H9 (cell line): ENCODE measurements around the gene ST3GAL6. TPM values are rescaled to one million over a fixed set of nuclear protein-coding genes. Genes with fewer than 3 reads are reported as not detected.
A peak's percentile ranks its signal among the peaks of the same experiment; 100 is the strongest.

Experiments used
- DNase-seq: peaks from one replicate; pipeline ENCODE4 v3.0.0-alpha.2; 2017
- H2AFZ ChIP-seq: one replicate; pipeline ENCODE4 v1.6.1; 2013; ENCODE audit warnings: mild to moderate bottlenecking, low read length, control low read depth, moderate library complexity
- H2AK5ac ChIP-seq: 2 replicates; pipeline ENCODE4 v1.6.1; 2013; ENCODE audit warnings: low read length, control low read depth, mixed read lengths; ENCODE audit not compliant: insufficient read length
- H2BK120ac ChIP-seq: one replicate; pipeline ENCODE4 v1.6.1; 2013; ENCODE audit warnings: low read depth, mild to moderate bottlenecking, low read length, control low read depth, inconsistent platforms; ENCODE audit not compliant: poor library complexity, severe bottlenecking
- H2BK12ac ChIP-seq: 2 replicates; pipeline ENCODE4 v1.6.1; 2013; ENCODE audit warnings: low read length, control low read depth, mixed read lengths, low read depth; ENCODE audit not compliant: insufficient read length
- H2BK15ac ChIP-seq: 2 replicates; pipeline ENCODE4 v1.6.1; 2013; ENCODE audit warnings: low read depth, low read length, control low read depth
- H2BK20ac ChIP-seq: one replicate; pipeline ENCODE4 v1.6.1; 2013; ENCODE audit warnings: low read depth, mild to moderate bottlenecking, low read length, control low read depth, inconsistent platforms; ENCODE audit not compliant: poor library complexity, severe bottlenecking
- H2BK5ac ChIP-seq: 2 replicates; pipeline ENCODE4 v1.6.1; 2013; ENCODE audit warnings: low read length, control low read depth, mixed read lengths; ENCODE audit not compliant: insufficient read length
- H3K14ac ChIP-seq: 2 replicates; pipeline ENCODE4 v1.6.1; 2013; ENCODE audit warnings: low read length, control low read depth; ENCODE audit not compliant: insufficient read depth
- H3K18ac ChIP-seq: 2 replicates; pipeline ENCODE4 v1.6.1; 2013; ENCODE audit warnings: low read depth, mild to moderate bottlenecking, mixed read lengths, low read length, control low read depth; ENCODE audit not compliant: insufficient read length
- H3K23ac ChIP-seq: 2 replicates; pipeline ENCODE4 v1.6.1; 2013; ENCODE audit warnings: low read length, control low read depth, mixed read lengths, low read depth; ENCODE audit not compliant: insufficient read length
- H3K23me2 ChIP-seq: 2 replicates; pipeline ENCODE4 v1.6.1; 2013; ENCODE audit warnings: low read depth, mild to moderate bottlenecking, mixed read lengths, low read length, control low read depth; ENCODE audit not compliant: insufficient read length, poor library complexity, severe bottlenecking
- H3K27ac ChIP-seq: 2 replicates; pipeline ENCODE4 v1.5.1; 2013; ENCODE audit warnings: low read length, control low read depth, mixed read lengths, low read depth; ENCODE audit not compliant: insufficient read length
- H3K27me3 ChIP-seq: 2 replicates; pipeline ENCODE4 v1.6.1; 2013; ENCODE audit warnings: low read length, control low read depth, inconsistent platforms; ENCODE audit not compliant: insufficient read depth
- H3K4ac ChIP-seq: 2 replicates; pipeline ENCODE4 v1.6.1; 2013; ENCODE audit warnings: low read depth, mild to moderate bottlenecking, control low read depth, inconsistent platforms, low read length, moderate library complexity
- H3K4me1 ChIP-seq: 2 replicates; pipeline ENCODE4 v1.6.1; 2013; ENCODE audit warnings: low read length, control low read depth, inconsistent platforms; ENCODE audit not compliant: insufficient read depth
- H3K4me2 ChIP-seq: 2 replicates; pipeline ENCODE4 v1.6.1; 2013; ENCODE audit warnings: low read length, control low read depth, mixed read lengths; ENCODE audit not compliant: insufficient read length, insufficient read depth
- H3K56ac ChIP-seq: 2 replicates; pipeline ENCODE4 v1.6.1; 2013; ENCODE audit warnings: low read depth, mild to moderate bottlenecking, mixed read lengths, low read length, control low read depth; ENCODE audit not compliant: insufficient read length
- H3K79me1 ChIP-seq: 2 replicates; pipeline ENCODE4 v1.6.1; 2013; ENCODE audit warnings: low read depth, mild to moderate bottlenecking, moderate library complexity, low read length, control low read depth, inconsistent platforms; ENCODE audit not compliant: insufficient read depth, poor library complexity, severe bottlenecking
- H3K79me2 ChIP-seq: 2 replicates; pipeline ENCODE4 v1.6.1; 2013; ENCODE audit warnings: low read length, control low read depth, inconsistent platforms; ENCODE audit not compliant: insufficient read depth
- H3K9ac ChIP-seq: 2 replicates; pipeline ENCODE4 v1.6.1; 2013; ENCODE audit warnings: low read length, control low read depth, mixed read lengths; ENCODE audit not compliant: insufficient read length; ENCODE audit errors: extremely low read depth
- H3K9me3 ChIP-seq: one replicate; pipeline ENCODE4 v1.6.1; 2013; ENCODE audit warnings: low read depth, low read length, inconsistent platforms; ENCODE audit not compliant: control insufficient read depth
- H3T11ph ChIP-seq: one replicate; pipeline ENCODE4 v1.6.1; 2013; ENCODE audit warnings: mild to moderate bottlenecking, low read length, control low read depth, inconsistent platforms
- H4K20me1 ChIP-seq: one replicate; pipeline ENCODE4 v1.6.1; 2013; ENCODE audit not compliant: control insufficient read depth, insufficient read length, insufficient read depth
- H4K5ac ChIP-seq: 2 replicates; pipeline ENCODE4 v1.6.1; 2013; ENCODE audit warnings: low read depth, mild to moderate bottlenecking, mixed read lengths, low read length, control low read depth; ENCODE audit not compliant: insufficient read length
- H4K8ac ChIP-seq: replicated peaks from 2 replicates; pipeline ENCODE4 v1.6.1; 2013; ENCODE audit warnings: low read length, control low read depth, mixed read lengths, low read depth; ENCODE audit not compliant: insufficient read length
- H4K91ac ChIP-seq: 2 replicates; pipeline ENCODE4 v1.6.1; 2013; ENCODE audit warnings: low read depth, mild to moderate bottlenecking, moderate library complexity, mixed read lengths, low read length, control low read depth; ENCODE audit not compliant: insufficient read length
- H3K27ac Mint-ChIP-seq, 3 experiments: 2 replicates in 2 of 3; 3 replicates in 1 of 3; pipeline ENCODE4 v1.8.0; 2020 to 2021; ENCODE audit warnings: mixed read lengths in 3 of 3, mild to moderate bottlenecking in 1 of 3, moderate library complexity in 1 of 3
- H3K27me3 Mint-ChIP-seq: 2 replicates; pipeline ENCODE4 v1.8.0; 2021; ENCODE audit warnings: low read depth, mild to moderate bottlenecking, moderate library complexity, mixed read lengths
- H3K36me3 Mint-ChIP-seq, 3 experiments: 2 replicates in 2 of 3; 3 replicates in 1 of 3; pipeline ENCODE4 v1.8.0; 2020 to 2021; ENCODE audit warnings: low read depth in 3 of 3, mixed read lengths in 3 of 3; ENCODE audit not compliant: insufficient read depth in 1 of 3
- H3K4me1 Mint-ChIP-seq, 2 experiments: 2 replicates each; pipeline ENCODE4 v1.8.0; 2020; ENCODE audit warnings: mixed read lengths in 2 of 2
- H3K4me3 Mint-ChIP-seq, 2 experiments: 2 replicates in 1 of 2; 3 replicates in 1 of 2; pipeline ENCODE4 v1.8.0; 2020 to 2021; ENCODE audit warnings: mild to moderate bottlenecking in 2 of 2, mixed read lengths in 2 of 2, moderate library complexity in 1 of 2
- H3K9me3 Mint-ChIP-seq, 2 experiments: 2 replicates in 1 of 2; 3 replicates in 1 of 2; pipeline ENCODE4 v1.8.0; 2020; ENCODE audit warnings: mild to moderate bottlenecking in 2 of 2, mixed read lengths in 2 of 2, moderate library complexity in 1 of 2
- WGBS: extraction: QIAGEN DNeasy Blood & Tissue Kit; methylation state at CpG from one replicate; pipeline ENCODE4 v1.1.7; 2013; ENCODE audit warnings: missing lambda C conversion rate, low lambda C conversion rate, mixed read lengths; ENCODE audit not compliant: insufficient read length; ENCODE audit errors: extremely low coverage; 5-methylcytosine and 5-hydroxymethylcytosine counted together
- total RNA-seq: library from RNA; stranded (reverse); gene quantifications from 2 replicates; pipeline ENCODE4 v1.2.1, GENCODE V29; 2021
- TF ChIP-seq, protein P1 (sequence below): fragments of 200-600 bp; sonication (generic); conservative IDR thresholded peaks from 3 replicates; pipeline ENCODE4 v1.8.0; 2021; ENCODE audit warnings: antibody characterized with exemption, mild to moderate bottlenecking

ST3GAL6 gene
- total RNA-seq, 1 experiment from 2014 or later = 6.4 TPM

DNA sequence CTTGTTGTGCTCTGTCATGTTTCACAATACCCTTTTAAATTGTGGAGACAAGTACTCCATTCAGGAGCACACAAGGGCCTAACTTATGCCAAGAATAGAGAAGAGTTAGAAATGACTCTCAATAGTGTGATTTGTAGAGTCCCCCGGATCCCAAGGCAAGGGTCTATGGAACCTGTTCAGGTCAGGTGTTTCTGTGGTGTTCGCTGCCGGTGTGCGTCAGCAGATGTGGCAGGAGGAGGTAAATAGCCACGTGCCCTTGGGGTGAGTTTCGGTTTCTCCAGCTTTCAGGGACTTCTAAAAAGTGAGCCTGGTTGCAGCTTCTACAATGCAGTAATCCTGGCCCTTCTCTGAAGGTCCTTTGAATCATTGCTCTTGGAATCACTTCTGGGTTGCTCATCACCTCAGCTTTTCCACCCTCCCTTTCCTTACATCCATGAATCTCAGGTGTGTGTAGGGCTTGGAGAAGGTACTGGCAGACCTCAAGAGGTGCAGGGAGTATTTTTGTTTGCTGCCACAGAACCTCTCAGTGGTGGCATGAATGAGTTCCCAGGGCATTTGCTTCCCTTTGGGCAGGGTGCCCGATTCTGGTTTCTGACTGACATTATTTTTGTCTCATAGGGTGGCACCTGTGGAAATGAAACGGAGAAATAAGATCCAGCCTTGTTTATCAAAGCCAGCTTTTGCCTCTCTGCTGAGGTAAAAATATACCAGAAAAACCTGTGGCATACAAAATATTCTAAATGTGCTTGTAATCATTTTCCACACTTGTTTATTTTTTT lies 7.3 kb downstream of the ST3GAL6 start:
- H3K18ac ChIP-seq = no peak overlapping the region
- TF ChIP-seq, protein P1, sequence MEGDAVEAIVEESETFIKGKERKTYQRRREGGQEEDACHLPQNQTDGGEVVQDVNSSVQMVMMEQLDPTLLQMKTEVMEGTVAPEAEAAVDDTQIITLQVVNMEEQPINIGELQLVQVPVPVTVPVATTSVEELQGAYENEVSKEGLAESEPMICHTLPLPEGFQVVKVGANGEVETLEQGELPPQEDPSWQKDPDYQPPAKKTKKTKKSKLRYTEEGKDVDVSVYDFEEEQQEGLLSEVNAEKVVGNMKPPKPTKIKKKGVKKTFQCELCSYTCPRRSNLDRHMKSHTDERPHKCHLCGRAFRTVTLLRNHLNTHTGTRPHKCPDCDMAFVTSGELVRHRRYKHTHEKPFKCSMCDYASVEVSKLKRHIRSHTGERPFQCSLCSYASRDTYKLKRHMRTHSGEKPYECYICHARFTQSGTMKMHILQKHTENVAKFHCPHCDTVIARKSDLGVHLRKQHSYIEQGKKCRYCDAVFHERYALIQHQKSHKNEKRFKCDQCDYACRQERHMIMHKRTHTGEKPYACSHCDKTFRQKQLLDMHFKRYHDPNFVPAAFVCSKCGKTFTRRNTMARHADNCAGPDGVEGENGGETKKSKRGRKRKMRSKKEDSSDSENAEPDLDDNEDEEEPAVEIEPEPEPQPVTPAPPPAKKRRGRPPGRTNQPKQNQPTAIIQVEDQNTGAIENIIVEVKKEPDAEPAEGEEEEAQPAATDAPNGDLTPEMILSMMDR = no peak
- Mint-ChIP-seq H3K36me3 (no peaks in the 10 kb centered on the region), H3K4me3 (no peak overlapping the region), H3K9me3 (no peaks in the 10 kb centered on the region), H3K27me3 (no peaks in the 10 kb centered on the region), H3K27ac (peak overlapping the region in 2 of 3 experiments; percentile 6 to 51; a peak in 3 of 7 replicates), H3K4me1 (peaks cover 3 to 5% of the 10 kb centered on the region in 2 experiments; a peak in 2 of 4 replicates)
- H3K23ac ChIP-seq = no peak overlapping the region
- H4K91ac ChIP-seq = no peak overlapping the region
- no peak overlapping the region for H3K4ac ChIP-seq
- H3K4me1 ChIP-seq = no peaks in the 10 kb centered on the region
- no peaks in the 10 kb centered on the region for H4K20me1 ChIP-seq
- DNase-seq = no peak
- no peak overlapping the region for H4K5ac ChIP-seq
- no peaks in the 10 kb centered on the region for H3K27me3 ChIP-seq
- no peak overlapping the region for H3K56ac ChIP-seq
- H3K9ac ChIP-seq = no peak overlapping the region
- no peak overlapping the region for H2BK15ac ChIP-seq
- H2AFZ ChIP-seq = no peak overlapping the region
- WGBS = no CpG with 5 or more reads among the region's 8 CpGs
- H3K4me2 ChIP-seq = no peak overlapping the region
- no peak overlapping the region for H2BK20ac ChIP-seq
- H4K8ac ChIP-seq = no peak overlapping the region
- H3T11ph ChIP-seq = no peak overlapping the region
- H3K79me1 ChIP-seq = no peaks in the 10 kb centered on the region
- H2BK5ac ChIP-seq = no peak overlapping the region
- no peak overlapping the region for H3K14ac ChIP-seq
- no peak overlapping the region for H2AK5ac ChIP-seq
- H3K23me2 ChIP-seq = no peaks in the 10 kb centered on the region
- no peak overlapping the region for H2BK120ac ChIP-seq
- H3K9me3 ChIP-seq = no peaks in the 10 kb centered on the region
- no peaks in the 10 kb centered on the region for H3K79me2 ChIP-seq
- H3K27ac ChIP-seq = no peak overlapping the region
- H2BK12ac ChIP-seq = no peak overlapping the region
